GM21717 (cell line): ENCODE data around the gene GATD1.

Source experiments
- ATAC-seq: cut with Tn5 transposase; IDR thresholded peaks from one replicate; pipeline ENCODE4 v1.9.1; 2021; ENCODE audit warnings: mild to moderate bottlenecking, moderate library complexity; ENCODE audit not compliant: unreplicated experiment

The GATD1 gene

GRCh38 chr11:729492-730074 lies 47.7 kb downstream of the GATD1 start:
- ATAC-seq = no peak

- ATAC-seq = no peak
Measured at GRCh38 chr11:728901-729491, 48.3 kb downstream of the GATD1 start.

GRCh38 chr11:727859-728748 lies 49.2 kb downstream of the GATD1 start:
- no peak for ATAC-seq

GRCh38 chr11:727281-727701 lies 50.0 kb downstream of the GATD1 start:
- ATAC-seq = no peak

DNA sequence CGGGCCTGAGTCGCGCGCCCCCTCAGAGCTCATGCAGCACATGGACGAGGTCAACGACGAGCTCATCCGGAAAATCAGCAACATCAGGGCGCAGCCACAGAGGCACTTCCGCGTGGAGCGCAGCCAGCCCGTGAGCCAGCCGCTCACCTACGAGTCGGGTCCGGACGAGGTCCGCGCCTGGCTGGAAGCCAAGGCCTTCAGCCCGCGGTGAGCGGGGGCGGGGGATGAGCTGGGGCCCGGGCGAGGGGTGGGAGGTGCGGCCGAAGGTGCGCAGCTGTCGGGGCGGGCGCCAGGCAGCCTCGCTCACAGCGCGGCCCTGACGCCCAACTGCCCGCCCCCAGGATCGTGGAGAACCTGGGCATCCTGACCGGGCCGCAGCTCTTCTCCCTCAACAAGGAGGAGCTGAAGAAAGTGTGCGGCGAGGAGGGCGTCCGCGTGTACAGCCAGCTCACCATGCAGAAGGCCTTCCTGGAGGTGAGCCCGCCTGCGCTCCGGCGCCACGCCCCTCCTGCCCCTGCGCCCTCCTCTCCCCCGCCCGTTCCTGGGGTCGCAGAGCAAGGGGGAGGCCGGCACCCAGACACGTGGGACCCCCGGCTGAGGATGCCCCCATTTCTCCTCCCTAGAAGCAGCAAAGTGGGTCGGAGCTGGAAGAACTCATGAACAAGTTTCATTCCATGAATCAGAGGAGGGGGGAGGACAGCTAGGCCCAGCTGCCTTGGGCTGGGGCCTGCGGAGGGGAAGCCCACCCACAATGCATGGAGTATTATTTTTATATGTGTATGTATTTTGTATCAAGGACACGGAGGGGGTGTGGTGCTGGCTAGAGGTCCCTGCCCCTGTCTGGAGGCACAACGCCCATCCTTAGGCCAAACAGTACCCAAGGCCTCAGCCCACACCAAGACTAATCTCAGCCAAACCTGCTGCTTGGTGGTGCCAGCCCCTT lies 50.7 kb downstream of the GATD1 start:
- ATAC-seq = no peak

GRCh38 chr11:725624-726202 lies 51.6 kb downstream of the GATD1 start:
- no peak for ATAC-seq

DNA sequence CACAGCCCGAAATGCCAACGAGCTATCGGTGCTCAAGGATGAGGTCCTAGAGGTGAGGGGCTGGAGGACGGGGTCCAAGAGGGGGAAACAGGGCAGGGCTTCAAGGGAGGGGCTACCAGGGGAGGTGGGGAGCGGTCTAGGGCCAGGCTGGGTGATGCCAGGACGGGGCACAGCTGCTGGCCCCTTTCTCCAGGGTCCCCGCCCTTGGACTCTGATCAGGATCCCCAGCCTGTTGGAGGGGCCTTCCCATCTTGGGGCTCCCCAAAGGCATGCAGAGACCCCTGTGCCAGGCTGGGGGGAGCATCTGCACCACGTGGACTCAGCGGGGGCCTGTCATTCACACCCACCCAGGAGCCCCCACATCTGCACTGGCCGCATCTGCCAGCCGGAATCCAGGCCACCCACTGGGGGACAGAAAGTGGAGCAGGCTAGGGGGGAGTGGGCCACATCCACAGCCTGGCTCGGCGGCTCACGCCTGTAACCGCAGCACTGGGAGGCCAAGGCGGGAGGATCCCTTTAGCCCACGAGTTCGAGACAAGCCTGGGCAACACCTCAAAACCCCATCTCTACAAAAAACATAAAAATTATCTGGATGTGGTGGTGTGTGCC lies 52.4 kb downstream of the GATD1 start:
- ATAC-seq = no peak

DNA sequence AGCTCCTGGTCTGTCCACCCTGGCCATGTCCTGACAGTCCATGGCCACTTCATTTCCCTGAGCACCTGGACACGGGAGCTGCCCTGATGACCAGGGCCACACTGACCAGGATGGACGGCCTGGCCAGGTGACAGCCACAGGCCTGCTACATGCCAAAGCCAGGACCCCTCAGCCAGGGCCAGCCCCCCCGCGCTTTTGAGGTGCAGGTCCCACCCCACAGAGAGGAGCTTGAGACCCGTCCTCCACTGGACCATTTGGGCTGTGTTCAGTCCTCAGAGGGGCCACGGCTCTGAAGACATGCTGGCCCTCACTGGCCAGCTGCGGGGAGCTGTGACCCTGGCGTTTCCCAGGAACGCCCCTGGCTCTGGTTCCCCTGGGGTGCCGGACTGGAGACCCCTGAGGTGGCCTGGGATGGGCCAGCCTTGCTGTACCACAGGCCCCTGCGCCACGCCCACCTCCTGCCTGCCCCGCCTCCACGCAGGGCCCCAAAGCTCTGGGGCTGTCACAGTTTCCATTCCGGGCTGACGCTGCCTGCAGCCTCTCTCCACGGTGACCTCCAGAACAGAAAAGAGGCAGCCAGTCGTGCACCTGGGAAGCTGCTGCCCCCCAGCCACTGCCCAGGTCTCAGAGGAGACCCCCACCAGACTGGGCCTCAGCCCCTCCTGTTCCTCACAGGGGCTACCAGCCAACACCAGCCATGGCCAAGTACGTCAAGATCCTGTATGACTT lies 53.1 kb downstream of the GATD1 start:
- ATAC-seq = no peak

- no peak for ATAC-seq
Measured at GRCh38 chr11:723120-723883, 54.0 kb downstream of the GATD1 start.

- ATAC-seq = no peak
Measured at GRCh38 chr11:722346-722811, 54.9 kb downstream of the GATD1 start.

- no peak for ATAC-seq
Measured at GRCh38 chr11:721741-722345, 55.4 kb downstream of the GATD1 start.

- ATAC-seq = no peak
Measured at GRCh38 chr11:721247-721740, 56.0 kb downstream of the GATD1 start.

GRCh38 chr11:720642-721246 lies 56.5 kb downstream of the GATD1 start:
- no peak for ATAC-seq

- no peak for ATAC-seq
Measured at GRCh38 chr11:720017-720641, 57.2 kb downstream of the GATD1 start.

DNA sequence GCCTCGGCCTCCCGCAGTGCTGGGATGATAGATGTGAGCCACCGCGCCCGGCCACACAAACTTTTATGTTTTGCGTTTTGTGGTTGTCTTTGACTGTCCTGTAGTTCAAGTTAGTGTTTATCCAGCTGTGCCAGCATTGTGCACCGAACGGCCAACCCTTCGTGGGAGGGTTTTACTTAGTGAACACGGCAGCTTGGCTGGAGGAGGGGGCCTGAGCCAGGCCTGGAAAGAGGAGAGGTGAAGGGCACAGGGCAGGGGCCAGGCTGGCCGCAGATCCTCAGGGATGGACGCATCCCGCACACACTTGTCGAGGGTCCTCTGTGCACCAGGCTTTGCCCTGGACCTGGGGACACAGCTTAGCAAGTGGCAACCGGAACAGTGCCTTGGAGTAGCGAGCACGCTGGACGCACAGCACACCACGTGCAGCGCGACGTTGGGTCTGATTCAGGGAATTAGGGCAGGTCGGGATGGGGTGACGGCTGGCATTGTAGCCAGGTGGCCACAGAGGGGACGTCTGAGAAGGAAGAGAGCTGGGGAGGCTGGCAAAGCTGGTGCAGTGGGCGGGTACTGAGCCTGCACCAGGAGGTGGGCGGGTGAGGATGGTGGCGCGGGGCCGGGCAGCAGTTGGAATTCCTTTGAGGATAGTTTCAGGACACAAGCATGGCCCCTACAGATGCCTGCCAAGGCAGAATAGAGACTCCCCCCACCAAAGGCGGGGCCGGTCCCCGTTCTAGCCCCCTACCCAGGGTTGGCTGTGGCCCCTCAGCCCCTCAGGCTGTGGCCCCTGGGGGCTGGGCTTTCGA lies 57.9 kb downstream of the GATD1 start:
- ATAC-seq = no peak
